Measurements from ENCODE around the gene SCN9A.

Gene SCN9A

DNA sequence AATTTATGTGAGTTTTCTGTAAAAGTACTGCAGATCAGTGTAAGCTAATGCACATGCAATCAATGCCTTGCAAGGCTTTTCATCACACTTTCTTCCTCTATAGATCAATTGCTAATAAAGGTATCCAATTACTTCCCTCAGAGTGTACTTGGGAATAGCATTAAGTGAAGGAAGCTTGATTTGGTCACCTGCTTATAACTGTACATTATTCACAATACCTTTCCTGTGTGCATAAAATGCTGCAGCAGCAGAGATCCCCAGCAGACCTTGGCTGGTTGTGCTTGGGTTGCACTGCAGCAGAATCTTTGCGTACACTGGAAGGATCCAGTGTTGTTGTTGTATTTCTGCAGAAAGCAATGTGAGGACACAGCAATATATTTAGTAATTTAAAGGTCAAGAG, 18.5 kb upstream of the SCN9A start:
- Histone ChIP-seq H3K18ac (ENCODE audit: low read length) (no peak overlapping the region), H2BK5ac (ENCODE audit: low read depth, low read length, poor library complexity) (no peak overlapping the region), H3K27me3 (ENCODE audit: insufficient read depth, low read length) (no peaks in the 10 kb centered on the region)

DNA sequence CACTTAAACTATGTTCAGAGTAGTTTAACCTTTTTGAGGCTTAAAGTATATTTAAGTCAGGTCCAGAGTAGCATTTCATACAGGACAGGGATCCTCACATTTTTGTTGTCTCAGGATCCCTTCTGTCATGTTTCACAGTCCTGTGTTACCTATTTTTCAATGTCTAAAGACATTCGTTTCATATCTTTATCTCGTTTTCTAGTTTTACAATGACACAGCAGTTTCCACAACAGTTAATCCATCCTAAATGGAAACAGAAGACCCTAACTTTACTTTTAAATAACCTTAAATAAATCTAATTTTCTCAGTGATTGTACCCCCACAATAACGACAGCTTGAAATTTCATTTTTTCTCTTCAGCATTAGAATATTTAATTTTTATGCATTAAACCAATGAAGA, 17.3 kb upstream of the SCN9A start:
- no peak overlapping the region for H2BK12ac ChIP-seq (ENCODE audit: low read length)
- WGBS (ENCODE audit: extremely low coverage, insufficient coverage, insufficient read length): no CpG with 5 or more reads among the region's 3 CpGs

More for the DNA sequence above, 18.5 kb upstream of the SCN9A start:
- Histone ChIP-seq H4K12ac (ENCODE audit: low read depth, low read length) (no peak overlapping the region), H3K4ac (ENCODE audit: low read depth, low read length) (no peak overlapping the region), H3K36me3 (ENCODE audit: control insufficient read depth in 1 of 2, insufficient read depth in 2 of 2, low read length in 2 of 2) (no peaks in the 10 kb centered on the region), H4K8ac (ENCODE audit: low read depth, low read length) (no peak overlapping the region), H2AK5ac (ENCODE audit: low read length) (no peak overlapping the region), H3K14ac (ENCODE audit: low read length) (no peak overlapping the region), H3K23ac (ENCODE audit: low read length) (no peak overlapping the region), H3K79me2 (ENCODE audit: control insufficient read depth, insufficient read depth, low read length, poor library complexity) (no peaks in the 10 kb centered on the region), H2BK120ac (ENCODE audit: insufficient read depth, low read length, poor library complexity) (no peak overlapping the region), H3K9ac (ENCODE audit: low read length) (no peak overlapping the region), H4K91ac (ENCODE audit: low read depth, low read length) (no peak overlapping the region), H3K27ac (ENCODE audit: low read depth, low read length) (no peak overlapping the region), H3K4me1 (ENCODE audit: control insufficient read depth in 1 of 2, insufficient read depth in 2 of 2, low read length in 2 of 2) (no peaks in the 10 kb centered on the region), H2AFZ (ENCODE audit: insufficient read depth, low read length, poor library complexity) (no peak overlapping the region), H3K4me3 (ENCODE audit: low read depth, low read length) (no peak overlapping the region), H3K4me2 (ENCODE audit: low read length) (no peak overlapping the region), H3K9me3 (ENCODE audit: insufficient read depth, low read depth, low read length) (no peaks in the 10 kb centered on the region), H3K79me1 (ENCODE audit: low read length) (no peaks in the 10 kb centered on the region), H2BK12ac (ENCODE audit: low read length) (no peak overlapping the region)
- no CpG with 5 or more reads among the region's 1 CpG for whole genome bisulfite sequencing (ENCODE audit: extremely low coverage, insufficient coverage, insufficient read length)
- no peak for DNase-seq

DNA sequence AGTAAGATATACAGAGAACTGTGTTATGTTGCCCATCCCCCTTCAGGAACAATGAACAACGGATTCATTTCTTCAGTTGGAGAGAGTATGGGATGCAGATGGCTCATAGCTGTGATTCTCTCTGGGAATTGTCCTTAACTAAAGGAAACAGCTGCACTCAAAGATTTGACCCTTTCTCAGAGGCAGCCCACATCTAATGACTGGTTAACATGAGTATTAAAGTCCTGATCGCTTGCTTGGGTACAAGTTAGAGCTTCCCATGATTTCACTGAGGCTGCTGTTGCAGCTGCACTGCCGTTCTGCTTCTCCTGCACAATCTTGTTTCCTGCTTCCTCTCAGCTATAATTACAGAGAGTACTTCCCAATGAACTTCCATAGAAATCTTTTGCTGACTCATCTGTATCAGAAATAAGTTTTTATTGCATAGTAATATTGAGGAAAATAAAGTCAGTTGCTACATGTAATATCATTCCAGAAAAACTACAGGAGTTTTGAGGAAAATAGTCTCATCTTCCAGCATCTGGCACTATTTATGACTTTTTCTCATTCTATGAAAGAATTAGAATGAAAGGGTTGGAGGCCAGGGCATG, 12.8 kb upstream of the SCN9A start:
- H3K79me1 ChIP-seq (ENCODE audit: low read length): no peaks in the 10 kb centered on the region
- DNase-seq: no peak
- H3K4me1 ChIP-seq (ENCODE audit: control insufficient read depth in 1 of 2, insufficient read depth in 2 of 2, low read length in 2 of 2): no peaks in the 10 kb centered on the region
- no peak overlapping the region for H3K4me3 ChIP-seq (ENCODE audit: low read depth, low read length)
- no peak overlapping the region for H2BK12ac ChIP-seq (ENCODE audit: low read length)
- H3K14ac ChIP-seq (ENCODE audit: low read length): no peak overlapping the region
- no peak overlapping the region for H2AK5ac ChIP-seq (ENCODE audit: low read length)
- H3K27ac ChIP-seq (ENCODE audit: low read depth, low read length): no peak overlapping the region
- no peaks in the 10 kb centered on the region for H3K9me3 ChIP-seq (ENCODE audit: insufficient read depth, low read depth, low read length)
- H2BK120ac ChIP-seq (ENCODE audit: insufficient read depth, low read length, poor library complexity): no peak overlapping the region
- no peak overlapping the region for H4K8ac ChIP-seq (ENCODE audit: low read depth, low read length)
- H4K91ac ChIP-seq (ENCODE audit: low read depth, low read length): no peak overlapping the region
- WGBS (ENCODE audit: extremely low coverage, insufficient coverage, insufficient read length): no CpG with 5 or more reads among the region's 3 CpGs
- H3K27me3 ChIP-seq (ENCODE audit: insufficient read depth, low read length): no peaks in the 10 kb centered on the region
- no peak overlapping the region for H3K9ac ChIP-seq (ENCODE audit: low read length)
- H3K4me2 ChIP-seq (ENCODE audit: low read length): no peak overlapping the region
- H2BK5ac ChIP-seq (ENCODE audit: low read depth, low read length, poor library complexity): no peak overlapping the region
- H3K79me2 ChIP-seq (ENCODE audit: control insufficient read depth, insufficient read depth, low read length, poor library complexity): no peaks in the 10 kb centered on the region
- H4K12ac ChIP-seq (ENCODE audit: low read depth, low read length): no peak overlapping the region
- H3K18ac ChIP-seq (ENCODE audit: low read length): no peak overlapping the region
- no peaks in the 10 kb centered on the region for H3K36me3 ChIP-seq (ENCODE audit: control insufficient read depth in 1 of 2, insufficient read depth in 2 of 2, low read length in 2 of 2)
- H3K4ac ChIP-seq (ENCODE audit: low read depth, low read length): no peak overlapping the region
- H2AFZ ChIP-seq (ENCODE audit: insufficient read depth, low read length, poor library complexity): no peak overlapping the region
- H3K23ac ChIP-seq (ENCODE audit: low read length): no peak overlapping the region

More for the DNA sequence above, 17.3 kb upstream of the SCN9A start:
- H3K27ac ChIP-seq (ENCODE audit: low read depth, low read length): no peak overlapping the region
- H3K9me3 ChIP-seq (ENCODE audit: insufficient read depth, low read depth, low read length): no peaks in the 10 kb centered on the region
- no peak for DNase-seq
- no peak overlapping the region for H3K4ac ChIP-seq (ENCODE audit: low read depth, low read length)
- no peak overlapping the region for H2AFZ ChIP-seq (ENCODE audit: insufficient read depth, low read length, poor library complexity)
- no peak overlapping the region for H2BK120ac ChIP-seq (ENCODE audit: insufficient read depth, low read length, poor library complexity)
- no peak overlapping the region for H3K18ac ChIP-seq (ENCODE audit: low read length)
- no peaks in the 10 kb centered on the region for H3K79me1 ChIP-seq (ENCODE audit: low read length)
- H3K14ac ChIP-seq (ENCODE audit: low read length): no peak overlapping the region
- no peak overlapping the region for H2BK5ac ChIP-seq (ENCODE audit: low read depth, low read length, poor library complexity)
- H3K27me3 ChIP-seq (ENCODE audit: insufficient read depth, low read length): no peaks in the 10 kb centered on the region
- no peak overlapping the region for H3K23ac ChIP-seq (ENCODE audit: low read length)
- no peaks in the 10 kb centered on the region for H3K79me2 ChIP-seq (ENCODE audit: control insufficient read depth, insufficient read depth, low read length, poor library complexity)
- no peak overlapping the region for H3K9ac ChIP-seq (ENCODE audit: low read length)
- no peak overlapping the region for H2AK5ac ChIP-seq (ENCODE audit: low read length)
- no peaks in the 10 kb centered on the region for H3K4me1 ChIP-seq (ENCODE audit: control insufficient read depth in 1 of 2, insufficient read depth in 2 of 2, low read length in 2 of 2)
- no peak overlapping the region for H3K4me3 ChIP-seq (ENCODE audit: low read depth, low read length)
- H3K4me2 ChIP-seq (ENCODE audit: low read length): no peak overlapping the region
- H4K8ac ChIP-seq (ENCODE audit: low read depth, low read length): no peak overlapping the region
- H4K91ac ChIP-seq (ENCODE audit: low read depth, low read length): no peak overlapping the region
- H3K36me3 ChIP-seq (ENCODE audit: control insufficient read depth in 1 of 2, insufficient read depth in 2 of 2, low read length in 2 of 2): no peaks in the 10 kb centered on the region
- H4K12ac ChIP-seq (ENCODE audit: low read depth, low read length): no peak overlapping the region

DNA sequence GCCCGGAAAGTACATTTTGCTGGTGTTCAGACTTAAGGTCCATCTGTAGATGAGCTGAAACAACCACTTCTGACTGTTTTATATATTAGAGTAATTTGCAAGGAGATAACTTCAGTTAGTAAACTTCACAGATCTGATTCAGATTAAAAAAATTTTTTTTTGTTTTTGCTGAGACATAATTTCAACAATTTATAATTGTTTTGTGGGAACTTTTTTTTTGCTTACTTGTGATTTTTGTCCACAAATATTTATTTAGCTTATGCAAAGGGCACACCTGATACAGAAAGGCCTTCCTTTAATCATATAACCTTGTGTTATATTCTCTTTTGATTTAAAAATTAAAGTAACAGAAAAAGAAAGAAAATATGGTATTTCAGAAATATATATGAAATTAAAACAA, 9.6 kb upstream of the SCN9A start:
- no peak overlapping the region for H2BK5ac ChIP-seq (ENCODE audit: low read depth, low read length, poor library complexity)
- H3K36me3 ChIP-seq (ENCODE audit: control insufficient read depth in 1 of 2, insufficient read depth in 2 of 2, low read length in 2 of 2): no peaks in the 10 kb centered on the region
- no peak overlapping the region for H3K4me2 ChIP-seq (ENCODE audit: low read length)
- DNase-seq: no peak
- H3K27ac ChIP-seq (ENCODE audit: low read depth, low read length): no peak overlapping the region
- no peak overlapping the region for H2AK5ac ChIP-seq (ENCODE audit: low read length)
- no peak overlapping the region for H2BK12ac ChIP-seq (ENCODE audit: low read length)
- H3K79me1 ChIP-seq (ENCODE audit: low read length): no peaks in the 10 kb centered on the region
- no peak overlapping the region for H3K4ac ChIP-seq (ENCODE audit: low read depth, low read length)
- H3K23ac ChIP-seq (ENCODE audit: low read length): no peak overlapping the region
- H3K9me3 ChIP-seq (ENCODE audit: insufficient read depth, low read depth, low read length): no peaks in the 10 kb centered on the region
- H4K8ac ChIP-seq (ENCODE audit: low read depth, low read length): no peak overlapping the region
- H3K4me1 ChIP-seq (ENCODE audit: control insufficient read depth in 1 of 2, insufficient read depth in 2 of 2, low read length in 2 of 2): no peaks in the 10 kb centered on the region
- no peaks in the 10 kb centered on the region for H3K27me3 ChIP-seq (ENCODE audit: insufficient read depth, low read length)
- H2AFZ ChIP-seq (ENCODE audit: insufficient read depth, low read length, poor library complexity): no peak overlapping the region
- H3K14ac ChIP-seq (ENCODE audit: low read length): no peak overlapping the region
- H4K12ac ChIP-seq (ENCODE audit: low read depth, low read length): no peak overlapping the region
- no peak overlapping the region for H4K91ac ChIP-seq (ENCODE audit: low read depth, low read length)
- H2BK120ac ChIP-seq (ENCODE audit: insufficient read depth, low read length, poor library complexity): no peak overlapping the region
- H3K79me2 ChIP-seq (ENCODE audit: control insufficient read depth, insufficient read depth, low read length, poor library complexity): no peaks in the 10 kb centered on the region
- WGBS (ENCODE audit: extremely low coverage, insufficient coverage, insufficient read length): no CpG with 5 or more reads among the region's 1 CpG
- H3K18ac ChIP-seq (ENCODE audit: low read length): no peak overlapping the region
- no peak overlapping the region for H3K9ac ChIP-seq (ENCODE audit: low read length)
- no peak overlapping the region for H3K4me3 ChIP-seq (ENCODE audit: low read depth, low read length)
